T47D (cell line): Measurements from ENCODE around the gene TMEM43.

ENCODE experiments used
- DNase-seq, 2 experiments: peaks; one replicate each; pipeline versions ENCODE4 v3.0.0 to v3.0.0-alpha.2; 2011 to 2012; ENCODE audit warnings: low read depth in 1 of 2, low spot score in 1 of 2
- JUND ChIP-seq: IDR thresholded peaks from 2 replicates; pipeline ENCODE4 v1.6.1; 2012; ENCODE audit warnings: low read depth
- in situ Hi-C: cut with HindIII; loops from 2 replicates; pipeline ENCODE4 v1.10.0; 2016; ENCODE audit warnings: low sequenced_read_pairs, low pct_unique_long_range_greater_than_20kb

The TMEM43 gene

GRCh38 chr3:14126017-14126886, 1.4 kb downstream of the TMEM43 start:
- in situ Hi-C loops = no loop called here
- no peak for TF ChIP-seq JUND
- DNase-seq = no peak

- in situ Hi-C loops = no loop called here
- no peak for DNase-seq
- TF ChIP-seq JUND = no peak
These were observed 2.1 kb downstream of the TMEM43 start for GRCh38 chr3:14126887-14127505.

GRCh38 chr3:14127516-14128161, 2.8 kb downstream of the TMEM43 start:
- TF ChIP-seq JUND = no peak
- DNase-seq = no peak
- in situ Hi-C loops = no loop called here

GRCh38 chr3:14128724-14129123, 3.9 kb downstream of the TMEM43 start:
- TF ChIP-seq JUND = no peak
- in situ Hi-C loops = no loop called here
- DNase-seq = no peak

- in situ Hi-C loops = no loop called here
- no peak for DNase-seq
- no peak for TF ChIP-seq JUND
These were observed 4.4 kb downstream of the TMEM43 start for GRCh38 chr3:14129296-14129695.

- TF ChIP-seq JUND = no peak
- no peak for DNase-seq
- in situ Hi-C loops = no loop called here
These were observed 5.4 kb downstream of the TMEM43 start for GRCh38 chr3:14130230-14130629.

GRCh38 chr3:14130707-14131106, 5.9 kb downstream of the TMEM43 start:
- in situ Hi-C loops = no loop called here
- DNase-seq = no peak
- no peak for TF ChIP-seq JUND

GRCh38 chr3:14131134-14131533, 6.3 kb downstream of the TMEM43 start:
- DNase-seq = no peak
- in situ Hi-C loops = no loop called here
- TF ChIP-seq JUND = no peak

- no peak for DNase-seq
- TF ChIP-seq JUND = no peak
- in situ Hi-C loops = no loop called here
These were observed 7.3 kb downstream of the TMEM43 start for GRCh38 chr3:14132120-14132519.

- no peak for TF ChIP-seq JUND
- no peak for DNase-seq
- in situ Hi-C loops = no loop called here
These were observed 7.8 kb downstream of the TMEM43 start for GRCh38 chr3:14132689-14133088.

- in situ Hi-C loops = no loop called here
- DNase-seq = no peak
- TF ChIP-seq JUND = no peak
These were observed 8.4 kb downstream of the TMEM43 start for GRCh38 chr3:14133188-14133800.

- in situ Hi-C loops = no loop called here
- DNase-seq = no peak
- TF ChIP-seq JUND = no peak
These were observed 9.0 kb downstream of the TMEM43 start for GRCh38 chr3:14133876-14134275.

- no peak for DNase-seq
These were observed 9.4 kb downstream of the TMEM43 start for GRCh38 chr3:14134291-14134690.

More at GRCh38 chr3:14134291-14134690, 9.4 kb downstream of the TMEM43 start:
- TF ChIP-seq JUND = no peak
- in situ Hi-C loops = no loop called here
